Esophagus squamous epithelium (tissue), 5 donors: ENCODE measurements around the gene SATB1. TPM values are rescaled to one million over a fixed set of nuclear protein-coding genes. Genes with fewer than 3 reads are reported as not detected.
A peak's percentile ranks its signal among the peaks of the same experiment; 100 is the strongest.

ENCODE experiments used
- DNase-seq: peaks from one replicate; lab custom pipeline; 2025; lab: John Stamatoyannopoulos, UW
- H3K27ac ChIP-seq, 4 donors: fragments of 200-600 bp; sonication (generic); one replicate each; pipeline ENCODE4 v1.5.1; 2016 to 2019; ENCODE audit warnings: mild to moderate bottlenecking in 1 of 4
- H3K27me3 ChIP-seq, 4 donors: fragments of 200-600 bp; sonication (generic); 1 replicate in 3 of 4; 2 replicates in 1 of 4; pipeline versions ENCODE4 v1.5.1 to v1.6.0; 2017 to 2021; ENCODE audit warnings: antibody characterized with exemption in 1 of 4
- H3K36me3 ChIP-seq, 3 donors: fragments of 200-600 bp; sonication (generic); one replicate each; pipeline ENCODE4 v1.5.1; 2016 to 2019
- H3K4me1 ChIP-seq, 3 donors: fragments of 200-600 bp; sonication (generic); one replicate each; pipeline ENCODE4 v1.5.1; 2017 to 2019
- H3K4me3 ChIP-seq, 4 donors: fragments of 200-600 bp; sonication (generic); 1 replicate in 3 of 4; 2 replicates in 1 of 4; pipeline ENCODE4 v1.5.1; 2016 to 2019; ENCODE audit warnings: mild to moderate bottlenecking in 2 of 4, moderate library complexity in 1 of 4
- H3K9me3 ChIP-seq, 3 donors: fragments of 200-600 bp; sonication (generic); one replicate each; pipeline ENCODE4 v1.5.1; 2016 to 2019
- POLR2A ChIP-seq, 4 donors: fragments of 450-650 bp; IDR thresholded peaks; one replicate each; pipeline ENCODE4 v1.6.1; 2017; ENCODE audit warnings: antibody characterized with exemption in 4 of 4, mild to moderate bottlenecking in 4 of 4, moderate library complexity in 3 of 4
- WGBS, 2 donors: methylation state at CpG; one replicate each; pipeline ENCODE4 v1.1.5; 2018; 5-methylcytosine and 5-hydroxymethylcytosine counted together
- intact Hi-C: fragments of 100-400 bp; cut with DNase I; formaldehyde crosslinking; loops from one replicate; pipeline ENCODE4 v1.15.0; 2022
- total RNA-seq, 4 donors: library from RNA; depleted of rRNA; stranded (reverse); fragments of >200 nt; gene quantifications; one replicate each; pipeline ENCODE4 v1.1.0, GENCODE V29; 2016
- TF ChIP-seq, protein P1 (sequence below), 6 experiments: fragments of 450-650 bp in 4 of 6; fragments of 200-600 bp in 2 of 6; sonication (generic) in 2 of 6; IDR thresholded peaks; one replicate each; pipeline ENCODE4 v1.5.1; 2016 to 2019; ENCODE audit warnings: antibody characterized with exemption in 6 of 6, mild to moderate bottlenecking in 4 of 6, moderate library complexity in 4 of 6
- donor health status: DM: yes; HTN: yes; CAD: no.

Gene SATB1
- total RNA-seq, 4 donors from 2014 or later, result 16.9 to 24.4 (median 20.0) TPM

- intact Hi-C loops, result no loop called here
- H3K4me3 ChIP-seq, result no peak overlapping the region
- no peaks in the 10 kb centered on the region for H3K4me1 ChIP-seq
- 61 to 65% methylated on average over 2 of the region's 2 CpGs for WGBS, 2 donors
- no peaks in the 10 kb centered on the region for H3K27me3 ChIP-seq
- TF ChIP-seq, protein P1, sequence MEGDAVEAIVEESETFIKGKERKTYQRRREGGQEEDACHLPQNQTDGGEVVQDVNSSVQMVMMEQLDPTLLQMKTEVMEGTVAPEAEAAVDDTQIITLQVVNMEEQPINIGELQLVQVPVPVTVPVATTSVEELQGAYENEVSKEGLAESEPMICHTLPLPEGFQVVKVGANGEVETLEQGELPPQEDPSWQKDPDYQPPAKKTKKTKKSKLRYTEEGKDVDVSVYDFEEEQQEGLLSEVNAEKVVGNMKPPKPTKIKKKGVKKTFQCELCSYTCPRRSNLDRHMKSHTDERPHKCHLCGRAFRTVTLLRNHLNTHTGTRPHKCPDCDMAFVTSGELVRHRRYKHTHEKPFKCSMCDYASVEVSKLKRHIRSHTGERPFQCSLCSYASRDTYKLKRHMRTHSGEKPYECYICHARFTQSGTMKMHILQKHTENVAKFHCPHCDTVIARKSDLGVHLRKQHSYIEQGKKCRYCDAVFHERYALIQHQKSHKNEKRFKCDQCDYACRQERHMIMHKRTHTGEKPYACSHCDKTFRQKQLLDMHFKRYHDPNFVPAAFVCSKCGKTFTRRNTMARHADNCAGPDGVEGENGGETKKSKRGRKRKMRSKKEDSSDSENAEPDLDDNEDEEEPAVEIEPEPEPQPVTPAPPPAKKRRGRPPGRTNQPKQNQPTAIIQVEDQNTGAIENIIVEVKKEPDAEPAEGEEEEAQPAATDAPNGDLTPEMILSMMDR (IDR thresholded peaks at IDR 0.05), result no peak
- TF ChIP-seq POLR2A (IDR thresholded peaks at IDR 0.05), result no peak
- DNase-seq, result no peak
- no peak overlapping the region for H3K27ac ChIP-seq
- no peaks in the 10 kb centered on the region for H3K9me3 ChIP-seq
- H3K36me3 ChIP-seq, result peaks cover 0 to 28% (median 6%) of the 10 kb centered on the region in 3 donors
These were observed 31.2 kb downstream of the SATB1 start for GRCh38 chr3:18393906-18394305.

DNA sequence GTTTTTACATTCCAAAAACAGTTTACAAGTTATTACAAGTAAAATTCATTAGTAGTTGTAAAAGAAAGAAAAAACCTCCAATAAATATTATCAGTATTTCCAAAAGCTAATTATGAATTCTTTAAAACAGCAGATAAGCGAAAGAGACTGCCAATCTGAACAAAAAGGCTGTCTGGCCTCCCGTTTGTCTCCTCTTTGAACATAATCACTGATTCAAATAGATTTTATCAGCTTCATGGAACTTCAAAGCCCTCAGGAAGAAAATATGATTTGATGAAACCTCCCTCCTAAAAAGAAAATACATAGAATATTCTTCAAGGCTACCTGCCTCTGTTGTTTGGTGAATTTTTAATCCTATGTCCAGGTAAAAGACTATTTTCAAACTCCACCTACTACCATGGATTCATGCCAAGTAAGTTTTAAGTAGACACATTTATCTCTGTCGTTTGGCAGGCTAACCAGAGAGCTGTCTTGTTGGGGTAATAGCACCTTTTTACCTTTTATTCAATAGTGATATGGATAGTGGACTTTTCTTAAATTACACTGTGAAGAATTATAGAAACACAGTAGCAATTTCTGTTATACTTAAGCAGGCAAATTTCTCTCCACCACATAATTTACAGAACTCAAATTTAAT lies 35.0 kb downstream of the SATB1 start:
- TF ChIP-seq, protein P1 (IDR thresholded peaks at IDR 0.05), result no peak
- TF ChIP-seq POLR2A (IDR thresholded peaks at IDR 0.05), result no peak
- no peak overlapping the region for H3K4me3 ChIP-seq
- intact Hi-C loops, result no loop called here
- H3K9me3 ChIP-seq, result no peaks in the 10 kb centered on the region
- H3K27ac ChIP-seq, result no peak overlapping the region
- H3K4me1 ChIP-seq, result no peaks in the 10 kb centered on the region
- H3K36me3 ChIP-seq, result peaks cover 0 to 29% (median 2%) of the 10 kb centered on the region in 3 donors
- no peaks in the 10 kb centered on the region for H3K27me3 ChIP-seq
- DNase-seq, result no peak
- 48 to 52% methylated on average over 3 of the region's 3 CpGs for WGBS, 2 donors

GRCh38 chr3:18389108-18389733 lies 35.9 kb downstream of the SATB1 start:
- Histone ChIP-seq H3K9me3 (no peaks in the 10 kb centered on the region), H3K36me3 (peaks cover 0 to 28% (median 0%) of the 10 kb centered on the region in 3 donors), H3K27ac (no peak overlapping the region), H3K4me1 (no peaks in the 10 kb centered on the region), H3K4me3 (no peak overlapping the region), H3K27me3 (no peaks in the 10 kb centered on the region)
- DNase-seq, result no peak
- TF ChIP-seq, protein P1 (IDR thresholded peaks at IDR 0.05), result peak in 4 of 6 experiments; percentile 37 to 58 (median 46)
- TF ChIP-seq POLR2A (IDR thresholded peaks at IDR 0.05), result no peak
- WGBS, 2 donors, result 39 to 49% methylated on average over 2 of the region's 2 CpGs
- intact Hi-C loops, result no loop called here

- WGBS, 2 donors, result 90 to 94% methylated on average over 9 of the region's 9 CpGs
- no peaks in the 10 kb centered on the region for H3K9me3 ChIP-seq
- H3K36me3 ChIP-seq, result peaks cover 0 to 24% (median 0%) of the 10 kb centered on the region in 3 donors
- no peak overlapping the region for H3K27ac ChIP-seq
- H3K4me1 ChIP-seq, result no peaks in the 10 kb centered on the region
- DNase-seq, result no peak
- no peaks in the 10 kb centered on the region for H3K27me3 ChIP-seq
- no peak for TF ChIP-seq POLR2A (IDR thresholded peaks at IDR 0.05)
- TF ChIP-seq, protein P1 (IDR thresholded peaks at IDR 0.05), result no peak
- H3K4me3 ChIP-seq, result no peak overlapping the region
- intact Hi-C loops, result no loop called here
These were observed 38.8 kb downstream of the SATB1 start for GRCh38 chr3:18386274-18386890.

- no peak for TF ChIP-seq POLR2A (IDR thresholded peaks at IDR 0.05)
- TF ChIP-seq, protein P1 (IDR thresholded peaks at IDR 0.05), result no peak
- DNase-seq, result no peak
- H3K4me3 ChIP-seq, result no peak overlapping the region
- 84 to 93% methylated on average over 4 of the region's 4 CpGs for WGBS, 2 donors
- H3K4me1 ChIP-seq, result no peaks in the 10 kb centered on the region
- H3K27ac ChIP-seq, result no peak overlapping the region
- H3K36me3 ChIP-seq, result peaks cover 0 to 24% (median 0%) of the 10 kb centered on the region in 3 donors
- H3K27me3 ChIP-seq, result no peaks in the 10 kb centered on the region
- no peaks in the 10 kb centered on the region for H3K9me3 ChIP-seq
- intact Hi-C loops, result no loop called here
These were observed 39.4 kb downstream of the SATB1 start for GRCh38 chr3:18385706-18386105.
